Caki2 (cell line): ENCODE data around the gene NAALADL2. TPM values are rescaled to one million over a fixed set of nuclear protein-coding genes. Genes with fewer than 3 reads are reported as not detected.
"Not testable (repeated sequence)": the region's sequence is repeated elsewhere in the genome, so short reads cannot be mapped to it uniquely, and the experiment has no call there.

Source experiments
- DNase-seq: peaks from one replicate; pipeline ENCODE4 v3.0.0-alpha.2; 2015; ENCODE audit warnings: low read depth
- in situ Hi-C: cut with HindIII; loops from 2 replicates; pipeline ENCODE4 v1.10.0; 2016; ENCODE audit warnings: low sequenced_read_pairs, low pct_unique_long_range_greater_than_20kb, mixed read lengths
- total RNA-seq: library from RNA; depleted of rRNA; stranded (reverse); fragments of >200 nt; shearing (Covaris generic); gene quantifications from 2 replicates; pipeline ENCODE4 v1.2.3, GENCODE V29; 2014; ENCODE audit warnings: low replicate concordance

The NAALADL2 gene
- total RNA-seq, 1 experiment from 2014 or later: 1.3 TPM

GRCh38 chr3:175573226-175573625 lies 714.1 kb downstream of the NAALADL2 start:
- in situ Hi-C loops: no loop called here
- no peak for DNase-seq

- in situ Hi-C loops: no loop called here
- DNase-seq: no peak
These were observed 721.2 kb downstream of the NAALADL2 start for GRCh38 chr3:175580318-175580717.

- in situ Hi-C loops: no loop called here
- DNase-seq: no peak
These were observed 726.8 kb downstream of the NAALADL2 start for GRCh38 chr3:175585898-175586297.

GRCh38 chr3:175590745-175591144 lies 731.6 kb downstream of the NAALADL2 start:
- in situ Hi-C loops: no loop called here
- no peak for DNase-seq

GRCh38 chr3:175591375-175591774 lies 732.2 kb downstream of the NAALADL2 start:
- DNase-seq: no peak
- in situ Hi-C loops: no loop called here

GRCh38 chr3:175593331-175593730 lies 734.2 kb downstream of the NAALADL2 start:
- in situ Hi-C loops: no loop called here

GRCh38 chr3:175598740-175599139 lies 739.6 kb downstream of the NAALADL2 start:
- in situ Hi-C loops: no loop called here
- DNase-seq: no peak

More at GRCh38 chr3:175593331-175593730, 734.2 kb downstream of the NAALADL2 start:
- no peak for DNase-seq

- in situ Hi-C loops: no loop called here
- no peak for DNase-seq
These were observed 742.4 kb downstream of the NAALADL2 start for GRCh38 chr3:175601521-175601920.

GRCh38 chr3:175605851-175606250 lies 746.7 kb downstream of the NAALADL2 start:
- in situ Hi-C loops: no loop called here
- no peak for DNase-seq

- in situ Hi-C loops: no loop called here
- no peak for DNase-seq
These were observed 747.6 kb downstream of the NAALADL2 start for GRCh38 chr3:175606650-175607318.

GRCh38 chr3:175608356-175608755 lies 749.2 kb downstream of the NAALADL2 start:
- no peak for DNase-seq
- in situ Hi-C loops: no loop called here

GRCh38 chr3:175608911-175609310 lies 749.8 kb downstream of the NAALADL2 start:
- in situ Hi-C loops: no loop called here
- DNase-seq: no peak

- in situ Hi-C loops: no loop called here
- DNase-seq: no peak
These were observed 753.5 kb downstream of the NAALADL2 start for GRCh38 chr3:175612487-175613196.

GRCh38 chr3:175614107-175614506 lies 755.0 kb downstream of the NAALADL2 start:
- DNase-seq, in situ Hi-C loops: not testable (repeated sequence)

GRCh38 chr3:175617247-175617646 lies 758.1 kb downstream of the NAALADL2 start:
- in situ Hi-C loops: no loop called here
- DNase-seq: no peak

GRCh38 chr3:175619369-175619768 lies 760.2 kb downstream of the NAALADL2 start:
- no peak for DNase-seq
- in situ Hi-C loops: no loop called here

GRCh38 chr3:175620093-175620492 lies 761.0 kb downstream of the NAALADL2 start:
- in situ Hi-C loops: no loop called here
- DNase-seq: no peak

- in situ Hi-C loops: no loop called here
- no peak for DNase-seq
These were observed 761.4 kb downstream of the NAALADL2 start for GRCh38 chr3:175620532-175620931.

- DNase-seq: no peak
- in situ Hi-C loops: no loop called here
These were observed 781.8 kb downstream of the NAALADL2 start for GRCh38 chr3:175640958-175641357.

GRCh38 chr3:175646865-175647264 lies 787.7 kb downstream of the NAALADL2 start:
- DNase-seq: no peak
- in situ Hi-C loops: no loop called here
